Measurements from ENCODE around the gene MCF2L2.

The MCF2L2 gene

GRCh38 chr3:183264268-183264667, 164.2 kb downstream of the MCF2L2 start:
- DNase-seq (ENCODE audit: low read depth) = no peak
- in situ Hi-C loops (cut with HindIII; ENCODE audit: low sequenced_read_pairs) = no loop called here
- TF ChIP-seq CTCF (IDR thresholded peaks at IDR 0.05; ENCODE audit: low read depth, low read length, missing control alignments) = no peak
- H3K4me3 ChIP-seq (ENCODE audit: low read depth, low read length) = no peak overlapping the region

GRCh38 chr3:183262875-183263378, 165.5 kb downstream of the MCF2L2 start:
- TF ChIP-seq CTCF (IDR thresholded peaks at IDR 0.05; ENCODE audit: low read depth, low read length, missing control alignments) = no peak
- no peak for DNase-seq (ENCODE audit: low read depth)
- in situ Hi-C loops (cut with HindIII; ENCODE audit: low sequenced_read_pairs) = no loop called here
- H3K4me3 ChIP-seq (ENCODE audit: low read depth, low read length) = no peak overlapping the region

GRCh38 chr3:183261151-183261724, 167.2 kb downstream of the MCF2L2 start:
- in situ Hi-C loops (cut with HindIII; ENCODE audit: low sequenced_read_pairs) = no loop called here
- H3K4me3 ChIP-seq (ENCODE audit: low read depth, low read length) = no peak overlapping the region
- TF ChIP-seq CTCF (IDR thresholded peaks at IDR 0.05; ENCODE audit: low read depth, low read length, missing control alignments) = no peak
- DNase-seq (ENCODE audit: low read depth) = no peak

- TF ChIP-seq CTCF (IDR thresholded peaks at IDR 0.05; ENCODE audit: low read depth, low read length, missing control alignments) = no peak
- in situ Hi-C loops (cut with HindIII; ENCODE audit: low sequenced_read_pairs) = no loop called here
- H3K4me3 ChIP-seq (ENCODE audit: low read depth, low read length) = no peak overlapping the region
- DNase-seq (ENCODE audit: low read depth) = no peak
Measured at GRCh38 chr3:183260167-183260904, 168.1 kb downstream of the MCF2L2 start.

- no peak for TF ChIP-seq CTCF (IDR thresholded peaks at IDR 0.05; ENCODE audit: low read depth, low read length, missing control alignments)
- H3K4me3 ChIP-seq (ENCODE audit: low read depth, low read length) = no peak overlapping the region
- in situ Hi-C loops (cut with HindIII; ENCODE audit: low sequenced_read_pairs) = no loop called here
- DNase-seq (ENCODE audit: low read depth) = no peak
Measured at GRCh38 chr3:183259621-183260020, 168.8 kb downstream of the MCF2L2 start.

GRCh38 chr3:183259087-183259486, 169.3 kb downstream of the MCF2L2 start:
- DNase-seq (ENCODE audit: low read depth) = no peak
- TF ChIP-seq CTCF (IDR thresholded peaks at IDR 0.05; ENCODE audit: low read depth, low read length, missing control alignments) = no peak
- H3K4me3 ChIP-seq (ENCODE audit: low read depth, low read length) = no peak overlapping the region
- in situ Hi-C loops (cut with HindIII; ENCODE audit: low sequenced_read_pairs) = no loop called here

Measured in astrocyte of the cerebellum (primary cell).